Fibroblast of upper back skin (primary cell): Measurements from ENCODE around the gene OTOP2.
A peak's percentile ranks its signal among the peaks of the same experiment; 100 is the strongest.
"Not testable (repeated sequence)": the region's sequence is repeated elsewhere in the genome, so short reads cannot be mapped to it uniquely, and the experiment has no call there.

Experiments
- DNase-seq: peaks from one replicate; pipeline ENCODE4 v3.0.0-alpha.2; 2013

OTOP2 gene

GRCh38 chr17:74901353-74902135 lies 22.5 kb upstream of the OTOP2 start:
- no peak for DNase-seq

DNA sequence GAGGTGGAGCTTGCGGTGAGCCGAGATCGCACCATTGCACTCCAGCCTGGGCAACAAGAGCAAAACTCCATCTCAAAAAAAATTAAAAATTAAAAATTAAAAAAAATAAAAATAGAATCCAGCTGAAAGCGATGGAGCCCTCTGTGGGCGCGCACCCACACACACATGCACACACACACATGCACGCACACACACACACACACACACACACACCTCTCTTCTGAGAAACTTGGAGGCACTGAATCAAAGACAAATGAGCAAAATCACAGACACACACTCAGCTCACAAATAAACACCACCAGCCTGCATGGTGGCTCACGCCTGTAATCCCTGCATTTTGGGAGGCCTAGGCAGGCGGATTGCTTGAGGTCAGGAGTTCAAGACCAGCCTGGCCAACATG lies 21.0 kb upstream of the OTOP2 start:
- no peak for DNase-seq

DNA sequence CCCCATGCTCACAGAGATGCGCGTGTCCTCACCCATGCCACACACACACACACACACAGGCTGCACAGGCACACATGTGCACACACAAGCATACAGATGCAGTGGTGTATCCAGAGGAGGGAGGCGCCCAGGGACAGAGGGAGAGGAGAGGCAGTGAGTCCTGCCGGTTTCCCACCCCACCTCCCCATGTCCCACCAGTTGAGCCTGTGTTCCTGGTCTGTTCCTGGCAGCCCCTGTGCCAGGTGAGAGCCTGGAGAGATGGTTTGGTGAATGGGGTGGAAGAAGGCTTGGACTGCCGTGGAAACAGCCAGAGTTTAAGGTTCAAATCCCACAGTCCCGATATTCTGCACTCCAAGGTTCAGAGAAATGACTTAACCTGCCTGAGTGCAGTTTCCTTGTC lies 20.4 kb upstream of the OTOP2 start:
- DNase-seq: no peak

DNA sequence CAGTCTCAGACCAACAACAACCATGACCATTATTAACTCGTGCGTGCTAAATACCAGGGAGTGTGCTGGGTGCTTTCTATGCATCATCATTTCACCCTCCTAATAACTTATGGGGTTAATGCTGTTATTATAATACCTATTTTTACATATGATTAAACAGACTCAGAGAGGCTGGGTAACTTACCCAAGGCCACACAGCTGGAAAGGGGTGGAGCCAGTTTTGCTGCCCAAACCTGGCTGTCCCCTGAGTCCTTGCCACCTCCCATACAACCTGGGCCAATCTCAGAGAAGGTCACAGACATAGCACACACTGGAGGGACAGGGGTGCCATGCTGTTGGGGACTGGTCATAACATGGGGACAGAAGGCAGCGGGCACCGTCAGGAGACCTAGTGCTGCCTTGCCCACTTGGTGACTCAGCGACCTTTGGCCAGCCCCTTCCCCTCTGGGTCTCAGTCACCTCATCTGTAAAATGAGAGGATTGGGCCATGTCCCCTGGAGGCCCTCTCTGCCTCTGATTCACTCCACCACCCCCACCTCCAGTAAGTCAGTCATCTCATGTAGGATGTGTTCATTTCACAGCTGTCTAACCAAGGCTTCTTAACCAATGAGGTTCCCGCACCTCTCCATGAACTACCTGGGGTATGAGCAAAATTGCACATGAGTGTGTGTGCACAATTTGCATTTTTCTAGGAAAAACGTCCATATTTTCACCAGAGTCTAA lies 19.2 kb upstream of the OTOP2 start:
- no peak for DNase-seq

- not testable (repeated sequence) for DNase-seq
Observed at GRCh38 chr17:74906214-74906793, 17.8 kb upstream of the OTOP2 start.

GRCh38 chr17:74907012-74907411 lies 17.1 kb upstream of the OTOP2 start:
- no peak for DNase-seq

GRCh38 chr17:74909097-74909496 lies 15.0 kb upstream of the OTOP2 start:
- DNase-seq: not testable (repeated sequence)

DNA sequence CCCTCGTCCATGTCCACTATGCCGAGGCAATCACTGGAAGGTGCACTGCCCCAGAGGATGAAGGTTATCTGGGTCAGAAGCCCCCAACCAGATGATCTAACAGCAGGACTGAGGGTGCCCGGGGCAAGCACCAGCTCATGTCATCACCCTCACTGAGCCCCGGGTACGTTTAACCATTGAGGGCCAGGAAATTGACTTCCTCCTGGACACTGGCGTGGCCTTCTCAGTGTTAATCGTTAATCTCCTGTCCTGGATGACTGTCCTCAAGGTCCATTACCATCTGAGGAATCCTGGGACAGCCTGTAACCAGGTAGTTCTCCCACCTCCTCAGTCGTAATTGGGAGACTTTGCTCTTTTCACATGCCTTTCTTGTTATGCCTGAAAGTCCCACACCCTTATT lies 12.7 kb upstream of the OTOP2 start:
- DNase-seq: not testable (repeated sequence)

GRCh38 chr17:74916136-74916850 lies 7.8 kb upstream of the OTOP2 start:
- no peak for DNase-seq

GRCh38 chr17:74916851-74917199 lies 7.2 kb upstream of the OTOP2 start:
- DNase-seq: no peak

GRCh38 chr17:74917430-74917829 lies 6.6 kb upstream of the OTOP2 start:
- DNase-seq: no peak

DNA sequence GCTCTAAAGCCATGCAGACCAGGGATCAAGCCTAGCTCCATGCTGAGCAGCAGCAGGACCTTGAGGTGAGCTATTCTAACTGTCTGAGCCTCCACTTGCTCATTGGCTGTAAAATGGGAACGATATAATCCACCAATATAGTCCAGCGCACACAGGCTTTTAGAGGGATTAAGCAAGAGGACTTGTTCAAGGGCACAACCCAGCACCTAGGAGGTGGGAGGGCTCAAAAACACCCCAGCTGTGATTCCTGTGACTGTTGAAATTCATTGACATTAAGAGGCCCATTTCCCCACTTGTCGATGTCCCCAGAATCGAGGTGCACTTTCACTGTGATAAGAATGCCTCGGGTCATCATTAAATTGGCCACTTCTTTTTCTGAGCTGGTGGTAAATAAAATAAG lies 5.2 kb upstream of the OTOP2 start:
- DNase-seq: no peak

GRCh38 chr17:74919440-74920305 lies 4.4 kb upstream of the OTOP2 start:
- DNase-seq: peak; percentile 10

- DNase-seq: no peak
Observed at GRCh38 chr17:74920306-74920620, 3.8 kb upstream of the OTOP2 start.

GRCh38 chr17:74920642-74921025 lies 3.4 kb upstream of the OTOP2 start:
- DNase-seq: no peak

GRCh38 chr17:74921026-74921681 lies 2.9 kb upstream of the OTOP2 start:
- DNase-seq: no peak

GRCh38 chr17:74921769-74922168 lies 2.3 kb upstream of the OTOP2 start:
- DNase-seq: no peak

GRCh38 chr17:74922172-74922571 lies 1.9 kb upstream of the OTOP2 start:
- no peak for DNase-seq

DNA sequence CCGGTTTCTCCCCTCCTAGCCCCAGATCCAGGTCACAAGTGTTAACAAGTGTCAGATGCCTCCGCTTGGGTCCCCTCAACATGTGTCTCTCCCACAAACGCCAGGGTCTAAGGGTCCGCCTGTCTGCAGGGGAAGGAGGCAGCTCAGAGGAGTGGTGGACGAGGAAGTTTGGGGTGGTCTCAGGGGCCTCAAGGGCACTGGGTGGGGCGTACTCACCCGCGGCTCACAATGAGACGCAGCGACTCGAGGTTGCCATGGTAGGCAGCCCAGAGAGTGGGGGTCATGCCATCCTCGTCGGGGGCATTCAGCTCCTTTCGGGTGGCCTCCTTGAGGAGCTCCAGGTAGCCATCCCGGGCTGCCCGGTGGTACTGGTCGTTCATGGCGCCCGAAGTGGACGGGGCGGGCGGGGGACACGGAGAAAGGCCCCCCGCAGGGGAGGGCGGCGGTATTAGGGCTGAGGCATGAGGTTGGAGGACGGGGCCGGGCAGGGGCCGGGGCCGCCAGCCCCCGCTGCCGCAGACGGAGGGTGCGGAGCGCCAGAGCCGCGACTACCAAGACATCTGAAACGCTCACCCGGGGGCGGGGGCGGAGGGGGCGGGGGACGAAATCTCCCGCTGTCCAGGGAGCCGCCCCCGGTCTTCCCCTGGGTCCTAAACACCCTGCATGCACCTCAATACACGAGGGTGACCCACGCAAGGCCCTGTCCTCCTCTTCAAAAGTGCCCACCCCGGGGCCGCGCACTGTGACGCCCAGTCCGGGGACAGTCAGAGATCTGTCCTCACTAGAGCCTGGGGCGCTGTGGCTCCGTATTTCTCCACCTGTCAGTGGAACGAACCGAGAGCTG lies 1.2 kb upstream of the OTOP2 start, which contains the start of gene USH1G:
USH1G (minus strand) TSS at position 562 of the 844 bp plus-strand sequence; CDS start at position 380, 182 bp downstream.
- DNase-seq: no peak

DNA sequence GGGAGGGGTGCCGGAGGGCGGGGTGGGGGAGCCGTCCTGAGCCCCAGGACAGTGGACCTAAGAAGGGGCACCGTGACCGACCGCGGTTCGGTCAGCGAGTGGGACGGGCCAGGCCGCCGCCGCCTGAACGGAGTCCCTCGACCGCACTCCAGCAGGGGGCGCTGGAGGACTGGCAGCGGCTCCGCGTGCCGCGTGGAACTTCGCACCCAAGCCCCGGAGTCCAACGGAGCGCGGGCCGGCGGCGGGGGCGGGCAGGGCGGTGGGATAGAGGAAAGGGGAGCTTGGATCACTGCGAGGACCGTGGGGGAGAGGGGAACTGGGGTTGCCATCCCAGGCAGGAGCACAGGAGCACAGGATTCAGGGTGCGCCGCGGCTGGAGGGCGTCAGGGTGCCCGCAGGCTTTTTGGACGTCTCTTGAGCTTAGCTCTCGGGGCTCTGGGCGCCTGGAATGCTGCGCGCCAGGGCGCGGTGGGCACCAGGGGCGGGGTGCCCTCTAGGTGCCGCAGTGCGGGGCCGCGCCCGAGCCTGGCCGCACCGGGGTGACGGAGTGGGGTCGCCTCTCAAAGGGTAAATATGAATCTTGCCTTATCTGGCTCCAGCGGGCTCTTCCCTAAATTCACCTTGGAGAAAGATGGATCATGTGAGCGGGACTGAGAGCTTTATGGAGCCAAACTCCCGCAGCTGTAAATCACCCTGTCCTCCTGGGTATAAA lies 379 bp upstream of the OTOP2 start:
- peak; percentile 8 for DNase-seq
